ENCODE data around the gene FZR1. TPM values are rescaled to one million over a fixed set of nuclear protein-coding genes. Genes with fewer than 3 reads are reported as not detected.

Gene FZR1
- total RNA-seq, 1 donor from 2014 or later = 51.9 TPM

GRCh38 chr19:3546119-3546518 is 40.0 kb downstream of the FZR1 start:
- Histone ChIP-seq H3K27me3 (ENCODE audit: control insufficient read depth, insufficient read depth, low read length) (no peaks in the 10 kb centered on the region), H3K4me3 (ENCODE audit: low read depth, low read length) (no peak overlapping the region), H3K36me3 (ENCODE audit: control insufficient read depth, insufficient read depth, low read length) (peaks cover 2% of the 10 kb centered on the region)
- TF ChIP-seq CTCF (IDR thresholded peaks at IDR 0.05; ENCODE audit: insufficient read depth, low read length, poor library complexity, severe bottlenecking) = no peak
- DNase-seq (ENCODE audit: low read depth) = no peak

- DNase-seq (ENCODE audit: low read depth) = no peak
- Histone ChIP-seq H3K27me3 (ENCODE audit: control insufficient read depth, insufficient read depth, low read length) (no peaks in the 10 kb centered on the region), H3K36me3 (ENCODE audit: control insufficient read depth, insufficient read depth, low read length) (peaks cover 2% of the 10 kb centered on the region), H3K4me3 (ENCODE audit: low read depth, low read length) (no peak overlapping the region)
- TF ChIP-seq CTCF (IDR thresholded peaks at IDR 0.05; ENCODE audit: insufficient read depth, low read length, poor library complexity, severe bottlenecking) = peak; percentile 65
Observed at GRCh38 chr19:3547301-3547731, 41.2 kb downstream of the FZR1 start.

- H3K36me3 ChIP-seq (ENCODE audit: control insufficient read depth, insufficient read depth, low read length) = peaks cover 2% of the 10 kb centered on the region
- no peak for DNase-seq (ENCODE audit: low read depth)
- no peaks in the 10 kb centered on the region for H3K27me3 ChIP-seq (ENCODE audit: control insufficient read depth, insufficient read depth, low read length)
- no peak for TF ChIP-seq CTCF (IDR thresholded peaks at IDR 0.05; ENCODE audit: insufficient read depth, low read length, poor library complexity, severe bottlenecking)
- H3K4me3 ChIP-seq (ENCODE audit: low read depth, low read length) = no peak overlapping the region
Observed at GRCh38 chr19:3547767-3548282, 41.7 kb downstream of the FZR1 start.

- H3K4me3 ChIP-seq (ENCODE audit: low read depth, low read length) = no peak overlapping the region
- DNase-seq (ENCODE audit: low read depth) = no peak
- no peaks in the 10 kb centered on the region for H3K27me3 ChIP-seq (ENCODE audit: control insufficient read depth, insufficient read depth, low read length)
- H3K36me3 ChIP-seq (ENCODE audit: control insufficient read depth, insufficient read depth, low read length) = peaks cover 4% of the 10 kb centered on the region
- no peak for TF ChIP-seq CTCF (IDR thresholded peaks at IDR 0.05; ENCODE audit: insufficient read depth, low read length, poor library complexity, severe bottlenecking)
Observed at GRCh38 chr19:3548606-3549005, 42.5 kb downstream of the FZR1 start.

- Histone ChIP-seq H3K36me3 (ENCODE audit: control insufficient read depth, insufficient read depth, low read length) (peaks cover 1% of the 10 kb centered on the region), H3K27me3 (ENCODE audit: control insufficient read depth, insufficient read depth, low read length) (no peaks in the 10 kb centered on the region), H3K4me3 (ENCODE audit: low read depth, low read length) (no peak overlapping the region)
- TF ChIP-seq CTCF (IDR thresholded peaks at IDR 0.05; ENCODE audit: insufficient read depth, low read length, poor library complexity, severe bottlenecking) = no peak
- no peak for DNase-seq (ENCODE audit: low read depth)
Observed at GRCh38 chr19:3549816-3550215, 43.7 kb downstream of the FZR1 start.
